GM19043 (cell line): Measurements from ENCODE around the gene LRRD1.
"Not testable (repeated sequence)": the region's sequence is repeated elsewhere in the genome, so short reads cannot be mapped to it uniquely, and the experiment has no call there.

Experiments used
- ATAC-seq: cut with Tn5 transposase; IDR thresholded peaks from one replicate; pipeline ENCODE4 v1.9.1; 2021; ENCODE audit warnings: low read depth; ENCODE audit not compliant: unreplicated experiment

Gene LRRD1

DNA sequence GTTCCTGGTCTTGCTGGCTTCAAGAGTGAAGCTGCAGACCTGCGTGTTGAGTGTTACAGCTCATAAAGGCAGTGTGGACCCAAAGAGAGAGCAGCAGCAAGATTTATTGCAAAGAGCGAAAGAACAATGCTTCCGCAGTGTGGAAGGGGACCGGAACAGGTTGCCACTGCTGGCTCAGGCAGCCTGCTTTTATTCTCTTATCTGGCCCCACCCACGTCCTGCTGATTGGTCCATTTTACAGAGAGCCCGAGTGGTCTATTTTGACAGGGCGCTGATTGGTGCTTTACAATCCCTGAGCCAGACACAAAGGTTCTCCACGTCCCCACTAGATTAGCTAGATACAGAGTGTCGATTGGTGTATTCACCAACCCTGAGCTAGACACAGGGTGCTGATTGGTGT is 36.2 kb downstream of the LRRD1 start:
- not testable (repeated sequence) for ATAC-seq

DNA sequence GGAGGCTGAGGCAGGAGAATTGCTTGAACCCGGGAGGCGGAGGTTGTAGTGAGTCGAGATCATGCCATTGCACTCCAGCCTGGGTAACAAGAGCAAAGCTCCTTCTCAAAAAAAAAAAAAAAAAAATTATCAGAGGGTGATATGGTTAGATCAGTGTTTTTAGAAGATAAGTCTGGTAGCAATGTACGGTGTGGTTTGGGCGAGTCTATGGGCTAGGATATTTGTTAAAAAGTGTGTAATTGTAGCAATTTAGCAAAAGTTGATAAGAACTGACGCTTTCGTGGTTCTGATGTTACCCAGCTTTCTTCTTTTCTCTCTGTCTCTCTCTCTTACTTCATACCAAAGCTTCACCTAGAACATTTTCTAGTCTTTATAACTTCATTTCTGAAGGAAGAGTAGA is 37.8 kb downstream of the LRRD1 start:
- ATAC-seq: no peak

DNA sequence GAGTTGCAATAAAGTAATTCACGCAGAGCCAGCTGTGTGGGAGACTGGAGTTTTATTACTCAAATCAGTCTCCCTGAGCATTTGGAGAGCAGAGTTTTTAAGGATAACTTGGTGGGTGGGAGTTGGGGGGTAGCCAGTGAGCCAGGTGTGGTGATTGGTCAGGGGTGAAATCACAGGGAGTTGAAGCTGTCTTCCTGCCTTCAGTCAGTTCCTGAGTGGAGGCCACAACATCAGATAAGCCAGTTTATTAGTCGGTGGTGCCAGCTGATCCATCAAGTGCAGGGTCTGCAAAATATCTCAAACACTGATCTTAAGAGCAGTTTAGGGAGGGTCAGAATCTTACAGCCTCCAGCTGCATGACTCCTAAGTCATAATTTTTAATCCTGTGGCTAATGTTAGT is 41.4 kb downstream of the LRRD1 start:
- ATAC-seq: no peak

DNA sequence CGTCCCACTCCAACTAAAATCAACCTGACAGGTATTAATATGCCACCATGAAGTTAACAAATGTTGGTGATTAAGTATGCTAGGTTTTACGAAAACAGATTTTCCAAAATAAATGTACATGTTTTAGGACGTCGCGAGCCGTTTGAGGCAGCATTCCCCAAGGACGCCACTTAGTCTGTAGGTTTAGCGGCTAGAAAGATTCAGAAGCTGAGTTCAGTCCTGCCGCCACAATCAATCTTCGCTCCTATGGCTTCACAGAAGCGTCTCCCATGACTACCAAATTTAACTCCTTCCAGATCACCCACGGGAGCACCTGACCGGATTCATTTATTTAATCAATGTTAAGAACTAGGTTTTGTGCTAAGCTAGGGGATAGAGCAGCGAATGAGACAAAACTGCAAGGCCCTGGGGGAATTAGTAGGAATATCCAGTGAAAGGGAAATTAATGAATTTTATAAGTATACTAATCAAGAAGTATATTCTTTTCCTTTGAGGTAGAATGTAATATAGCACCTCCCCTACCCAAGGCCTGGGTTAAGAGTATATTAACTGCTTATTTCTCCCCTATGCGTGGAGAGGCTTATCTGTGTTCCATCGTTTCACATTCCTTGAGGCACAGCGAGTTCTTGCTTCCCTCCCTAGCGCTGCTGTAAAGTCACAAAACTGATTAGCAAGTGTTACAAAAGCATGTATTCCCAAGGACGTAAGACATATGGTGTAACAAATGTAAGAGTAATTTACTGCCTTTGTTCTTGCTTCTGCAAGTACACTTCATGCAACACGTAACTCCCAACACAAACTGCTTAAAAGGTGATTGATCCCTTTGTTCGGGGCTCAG is 43.7 kb downstream of the LRRD1 start:
- ATAC-seq: no peak

DNA sequence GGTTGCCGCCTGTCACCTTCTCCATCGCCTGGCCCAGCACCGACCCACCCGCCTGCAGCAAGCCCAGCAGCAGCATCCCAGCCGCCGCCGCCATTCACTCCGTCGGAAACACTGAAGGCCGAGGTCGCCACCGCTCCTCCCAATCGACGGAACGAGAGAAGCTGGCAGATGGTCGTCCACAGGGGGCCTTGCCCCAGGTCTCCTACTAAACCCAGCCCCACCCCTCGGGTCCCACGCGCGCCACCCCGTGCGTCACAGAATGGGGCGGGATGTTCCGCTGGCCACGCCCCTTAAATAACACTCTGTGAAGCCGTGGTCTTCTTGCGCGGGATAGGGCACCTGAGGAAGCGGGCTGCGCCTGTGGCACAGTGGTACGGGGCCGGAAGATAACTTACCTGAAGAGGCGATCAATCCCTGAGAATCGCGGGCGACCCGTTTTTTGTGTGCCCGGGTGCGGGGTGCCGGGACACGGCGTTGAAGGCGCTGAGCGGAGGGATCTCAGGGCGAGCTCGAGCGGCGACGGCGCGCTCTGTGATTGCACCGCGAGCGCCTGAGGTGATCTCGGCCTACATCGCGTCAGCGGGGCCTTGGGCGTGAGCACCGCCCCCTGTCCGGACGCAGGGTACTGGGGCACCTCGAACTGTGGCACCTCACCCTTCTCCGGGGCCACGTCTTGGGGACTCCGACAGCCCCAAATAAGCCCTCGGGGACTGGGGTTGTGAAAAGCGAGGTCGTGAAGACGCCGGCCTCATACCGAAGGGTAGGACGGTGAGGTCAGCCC is 44.5 kb downstream of the LRRD1 start, which contains the start of gene CYP51A1:
TSS of gene CYP51A1 (minus strand) at position 207 of the 781 bp plus-strand sequence. CDS start at position 94, 113 bp downstream.
- ATAC-seq: peak; percentile 85

DNA sequence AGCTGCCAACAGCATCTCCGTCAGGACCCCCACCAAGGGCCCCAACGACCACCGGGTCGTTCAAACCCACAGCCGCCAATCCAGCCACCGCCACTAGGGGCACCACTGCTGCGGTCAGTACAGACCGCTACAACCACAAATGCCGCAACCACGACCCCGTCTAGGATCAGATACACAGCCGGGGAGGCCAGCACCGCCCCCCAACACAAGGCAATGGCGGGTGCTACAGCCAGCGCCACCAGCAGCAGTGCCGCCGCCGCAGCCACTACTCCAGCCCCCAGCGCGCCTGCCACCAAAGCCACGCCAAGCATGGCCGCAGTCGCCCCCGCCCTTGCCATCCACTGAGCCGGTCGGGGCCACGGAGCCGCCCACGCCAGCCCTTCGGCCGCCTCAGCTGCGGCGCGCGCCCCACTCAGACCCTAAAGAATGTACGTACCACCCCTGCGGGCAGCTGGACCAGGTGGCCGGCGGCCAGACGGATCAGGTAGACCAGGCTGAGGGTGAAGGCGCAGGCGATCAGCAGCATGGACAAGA is 45.1 kb downstream of the LRRD1 start:
- ATAC-seq: peak; percentile 19

DNA sequence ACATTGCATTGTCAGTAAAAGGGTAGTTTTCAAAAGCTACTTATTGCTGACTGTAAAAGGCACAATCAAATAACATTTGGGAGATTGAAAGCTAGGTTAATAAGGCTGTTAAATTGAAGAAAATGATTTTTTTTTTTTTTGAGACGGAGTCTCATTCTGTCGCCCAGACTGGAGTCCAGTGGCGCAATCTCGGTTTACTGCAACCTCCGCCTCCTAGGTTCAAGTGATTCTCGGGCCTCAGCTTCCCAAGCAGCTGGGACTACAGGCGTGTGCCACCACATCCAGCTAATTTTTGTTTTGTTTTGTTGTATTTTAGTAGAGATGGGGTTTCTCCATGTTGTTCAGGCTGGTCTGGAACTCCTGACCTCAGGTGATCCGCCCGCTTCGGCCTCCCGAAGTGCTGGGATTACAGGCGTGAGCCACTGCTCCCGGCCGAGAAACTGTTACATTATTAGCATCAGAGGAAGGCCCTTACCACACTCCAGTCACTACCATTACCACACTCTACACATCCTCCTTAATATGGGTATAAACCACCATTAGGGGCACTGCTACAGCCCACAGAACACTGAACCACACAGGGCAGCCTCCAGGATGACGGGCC is 45.7 kb downstream of the LRRD1 start:
- ATAC-seq: peak; percentile 12

DNA sequence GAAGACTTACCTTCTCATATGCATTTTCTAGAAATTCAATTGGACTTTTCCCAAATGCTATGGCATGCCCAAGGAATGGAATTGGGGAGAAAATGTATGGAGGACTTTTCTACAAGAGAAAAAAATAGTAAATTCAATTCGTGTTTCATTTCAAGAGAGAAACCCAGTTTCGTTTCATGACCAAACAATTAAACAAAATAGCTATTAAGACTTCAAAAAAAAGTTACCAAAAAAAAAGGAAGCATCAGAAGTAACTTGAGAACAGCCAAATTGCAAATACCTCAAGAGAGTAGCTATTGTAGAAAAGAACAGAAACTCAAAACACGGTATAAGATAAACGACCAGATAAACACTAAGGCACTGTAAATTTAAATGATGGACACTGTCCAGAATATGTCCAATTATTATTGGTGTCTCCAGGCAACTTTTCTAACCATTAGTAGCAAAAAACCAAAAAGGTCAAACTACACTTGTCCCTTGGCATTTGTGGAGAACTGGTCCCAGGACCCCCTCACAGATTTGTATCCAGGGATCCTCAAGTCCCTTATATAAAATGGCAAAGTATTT is 47.1 kb downstream of the LRRD1 start:
- no peak for ATAC-seq

DNA sequence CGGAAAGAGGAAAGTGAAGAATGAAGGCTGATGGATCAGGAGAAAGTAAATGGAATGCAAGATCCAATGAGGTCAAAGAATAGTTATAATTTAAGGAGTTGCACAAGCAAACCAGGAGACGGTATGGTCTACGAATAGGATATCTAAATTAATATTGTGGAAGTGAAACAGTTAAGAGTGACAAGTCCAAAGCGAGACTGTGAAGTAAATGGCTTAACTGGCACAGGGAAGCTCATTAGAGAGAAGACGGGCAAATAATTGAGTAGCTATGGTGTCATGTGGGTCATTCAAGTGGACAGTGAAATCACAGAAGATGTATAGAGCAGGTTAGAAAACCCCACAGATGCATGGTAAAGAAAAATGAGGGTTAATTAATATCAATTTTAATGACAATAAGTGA is 47.8 kb downstream of the LRRD1 start:
- ATAC-seq: no peak

DNA sequence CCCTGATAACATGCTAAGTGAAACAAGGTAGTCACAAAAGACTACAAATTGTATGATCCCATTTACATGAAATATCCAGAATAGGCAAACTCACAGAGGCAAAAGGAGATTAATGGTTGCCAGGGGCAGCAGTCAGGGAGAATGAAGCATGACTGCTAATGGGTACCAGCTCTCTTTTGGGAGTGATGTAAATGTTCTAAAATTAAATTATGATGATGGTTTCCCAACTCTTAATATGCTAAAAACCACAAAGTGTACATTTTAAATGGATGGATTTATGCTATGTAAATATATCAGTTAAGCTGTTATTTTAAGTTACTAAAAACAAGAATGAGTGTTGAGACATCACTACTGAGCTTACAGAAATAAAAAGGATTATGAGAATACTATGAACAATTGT is 57.3 kb downstream of the LRRD1 start:
- no peak for ATAC-seq

DNA sequence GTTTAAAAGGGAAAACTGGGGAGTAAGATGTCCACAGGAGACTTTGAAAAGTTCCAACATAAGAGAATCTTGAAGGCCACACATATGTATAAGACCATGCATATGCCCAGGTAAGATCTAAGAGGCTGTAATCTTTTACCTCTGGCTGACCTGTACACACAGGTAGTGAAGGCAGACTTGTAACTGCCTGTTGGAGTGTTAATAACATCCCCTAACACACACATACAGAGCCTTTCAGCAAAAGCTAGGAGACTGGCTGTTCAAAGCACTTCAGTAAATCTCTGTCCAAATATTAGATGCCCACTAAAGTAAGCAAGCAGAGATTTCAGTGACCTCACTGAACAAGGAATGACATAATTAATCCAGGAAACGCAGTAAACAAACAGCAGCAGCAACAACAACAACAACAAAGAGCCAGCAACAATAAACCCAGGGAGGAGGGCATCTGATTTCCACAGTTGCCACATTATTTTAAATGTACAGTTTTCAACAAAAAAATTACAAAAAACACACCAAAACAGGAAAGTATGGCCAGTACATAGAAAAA is 59.7 kb downstream of the LRRD1 start:
- ATAC-seq: no peak

DNA sequence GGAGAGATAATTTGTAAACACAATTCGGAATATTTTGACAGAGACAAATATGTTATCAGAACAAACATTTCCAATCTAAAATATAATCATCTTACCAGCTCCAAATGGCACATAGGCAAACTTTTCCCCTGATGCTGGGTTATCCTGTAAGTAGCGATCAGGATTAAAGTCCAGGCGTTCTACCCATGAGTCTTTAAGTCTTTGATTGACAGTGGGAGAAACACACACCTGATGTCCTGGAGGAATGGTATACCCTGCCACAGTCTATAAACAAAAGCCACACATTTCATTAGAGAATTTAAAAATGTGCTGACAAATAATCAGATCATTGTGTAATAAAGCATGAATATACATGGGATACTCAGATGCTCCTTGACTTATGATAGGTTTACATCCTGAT is 62.0 kb downstream of the LRRD1 start:
- no peak for ATAC-seq

DNA sequence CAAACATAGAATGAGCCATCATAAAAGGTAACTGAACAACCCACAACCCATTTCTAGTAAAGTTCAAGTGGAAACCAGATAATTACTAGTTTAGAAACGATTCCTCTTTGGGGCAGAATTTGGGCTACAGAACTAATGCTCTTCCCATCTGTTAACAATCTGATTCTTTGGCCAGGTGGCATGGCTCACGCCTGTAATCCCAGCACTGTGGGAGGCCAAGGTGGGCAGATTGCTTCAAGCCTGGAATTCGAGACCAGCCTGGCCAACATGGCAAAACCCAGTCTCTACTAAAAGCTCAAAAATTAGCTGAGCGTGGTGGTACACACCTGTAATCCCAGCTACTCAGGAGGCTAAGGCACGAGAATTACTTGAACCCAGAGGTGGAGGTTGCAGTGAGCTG is 63.1 kb downstream of the LRRD1 start:
- no peak for ATAC-seq

DNA sequence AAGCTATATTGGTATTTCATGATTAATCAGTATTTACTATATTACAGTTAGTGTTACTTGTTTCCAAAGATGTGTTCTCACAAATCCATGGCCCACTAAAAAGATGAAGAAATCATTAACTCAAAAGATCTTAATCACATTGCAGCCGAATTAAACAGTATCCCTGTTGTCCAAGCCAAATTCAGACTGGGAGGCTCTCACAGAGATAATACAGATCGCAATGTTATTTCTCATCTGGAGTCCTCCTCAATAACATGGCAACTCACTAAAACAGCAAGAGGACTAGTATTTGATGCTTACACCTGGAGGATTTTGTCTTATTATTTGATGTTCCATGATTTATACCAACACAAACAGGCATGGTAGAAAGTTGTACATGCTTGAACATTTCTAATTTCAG is 68.1 kb downstream of the LRRD1 start:
- ATAC-seq: no peak

DNA sequence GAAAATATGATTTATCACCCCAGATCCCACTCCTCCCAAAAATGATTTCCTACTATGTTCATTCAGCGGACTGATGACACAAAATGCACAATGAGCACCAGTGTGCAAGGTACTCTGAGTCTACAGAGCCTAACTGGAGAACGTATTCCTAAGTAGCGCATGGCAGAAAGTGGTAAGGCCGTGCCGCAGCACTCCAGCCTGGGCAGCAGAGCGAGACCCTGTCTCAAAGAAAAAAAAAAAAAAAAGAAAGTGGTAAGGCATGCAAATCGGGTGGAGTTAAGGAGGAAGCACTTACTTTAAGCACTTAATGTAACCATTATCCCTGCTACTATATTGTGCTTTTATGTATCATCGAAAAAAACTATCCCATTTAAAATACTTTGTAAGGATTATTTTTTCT is 70.1 kb downstream of the LRRD1 start:
- ATAC-seq: no peak

DNA sequence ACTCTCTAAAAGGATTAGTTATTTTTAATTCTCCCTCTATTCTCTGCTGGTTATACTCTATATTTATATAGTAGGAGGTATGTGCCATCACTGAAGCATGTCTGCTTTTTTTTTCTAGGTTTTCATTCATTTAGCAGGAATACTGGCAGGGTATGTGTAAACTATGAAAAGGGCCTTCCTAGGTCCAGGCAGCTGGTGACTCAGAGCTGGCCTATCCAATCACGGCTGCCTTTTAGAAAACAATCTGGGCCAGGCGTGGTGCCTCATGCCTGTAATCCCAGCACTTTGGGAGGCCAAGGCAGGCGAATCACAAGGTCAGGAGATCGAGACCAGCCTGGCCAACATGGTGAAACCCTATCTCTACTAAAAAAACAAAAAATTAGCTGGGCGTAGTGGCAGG is 76.1 kb downstream of the LRRD1 start:
- ATAC-seq: not testable (repeated sequence)

DNA sequence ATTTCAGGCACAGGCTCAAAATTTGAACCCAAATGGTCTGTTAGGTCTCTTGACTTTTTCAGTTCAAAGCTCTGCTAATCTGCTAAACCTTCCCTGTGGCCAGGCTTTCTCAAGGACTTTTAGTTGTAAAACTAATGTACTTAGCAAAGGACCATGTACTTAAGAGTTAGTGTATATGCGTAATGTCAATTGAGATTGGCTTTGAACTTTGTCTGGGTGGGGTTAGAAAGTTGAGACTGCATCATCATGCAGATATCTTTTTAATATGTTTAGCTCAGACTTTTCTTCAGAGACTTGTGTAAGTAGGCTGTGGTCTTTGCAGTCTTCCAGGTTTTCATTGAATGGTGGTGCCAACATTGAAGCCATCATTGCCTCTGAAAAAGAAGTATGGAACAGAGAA is 78.4 kb downstream of the LRRD1 start:
- no peak for ATAC-seq

DNA sequence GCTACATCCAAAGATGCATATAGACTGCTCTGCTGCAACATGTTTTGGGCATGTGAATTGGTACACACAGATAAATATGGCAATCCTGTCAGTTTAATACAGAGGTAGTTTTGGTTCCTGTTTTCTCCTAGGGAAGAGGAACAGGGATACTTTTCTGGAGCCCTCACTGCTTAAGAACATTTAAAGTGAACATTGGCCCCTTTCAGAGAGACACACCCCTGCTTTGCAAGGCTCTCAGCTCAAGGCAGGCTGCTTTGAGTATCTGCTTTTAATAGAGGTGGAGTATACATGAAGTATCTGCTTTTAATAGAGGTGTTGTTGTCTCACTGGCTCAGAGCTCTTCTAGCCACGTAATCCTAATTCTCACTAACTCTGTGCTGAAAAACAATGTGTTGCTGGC is 83.6 kb downstream of the LRRD1 start:
- ATAC-seq: no peak
